LNCAP (cell line): ENCODE results near the gene FBXL20.

Source experiments
- TF ChIP-seq, protein P1 (sequence below): fragments of 450-650 bp; IDR thresholded peaks from 2 replicates; pipeline ENCODE4 v1.5.1; 2017; ENCODE audit warnings: mild to moderate bottlenecking

Gene FBXL20

DNA sequence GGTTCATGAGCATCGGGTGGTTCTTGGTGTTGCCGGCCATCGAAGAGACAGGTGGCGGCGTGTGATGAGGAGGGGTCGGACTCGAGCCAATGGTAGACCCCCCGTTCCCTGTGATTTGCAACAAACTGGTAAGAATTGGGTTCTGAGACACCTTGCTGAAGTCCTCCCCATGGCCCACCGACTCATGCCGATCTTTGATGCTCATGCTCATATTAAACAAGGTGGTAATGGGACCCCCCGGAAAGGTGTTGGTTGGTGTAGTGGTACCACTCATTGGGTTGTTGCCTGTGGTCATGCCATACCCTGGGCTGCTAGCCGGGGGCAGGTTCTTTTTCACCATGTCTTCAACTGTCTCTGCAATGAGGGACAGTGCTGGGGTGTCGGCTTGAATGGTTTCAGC lies 8.9 kb upstream of the FBXL20 start:
- TF ChIP-seq, protein P1, sequence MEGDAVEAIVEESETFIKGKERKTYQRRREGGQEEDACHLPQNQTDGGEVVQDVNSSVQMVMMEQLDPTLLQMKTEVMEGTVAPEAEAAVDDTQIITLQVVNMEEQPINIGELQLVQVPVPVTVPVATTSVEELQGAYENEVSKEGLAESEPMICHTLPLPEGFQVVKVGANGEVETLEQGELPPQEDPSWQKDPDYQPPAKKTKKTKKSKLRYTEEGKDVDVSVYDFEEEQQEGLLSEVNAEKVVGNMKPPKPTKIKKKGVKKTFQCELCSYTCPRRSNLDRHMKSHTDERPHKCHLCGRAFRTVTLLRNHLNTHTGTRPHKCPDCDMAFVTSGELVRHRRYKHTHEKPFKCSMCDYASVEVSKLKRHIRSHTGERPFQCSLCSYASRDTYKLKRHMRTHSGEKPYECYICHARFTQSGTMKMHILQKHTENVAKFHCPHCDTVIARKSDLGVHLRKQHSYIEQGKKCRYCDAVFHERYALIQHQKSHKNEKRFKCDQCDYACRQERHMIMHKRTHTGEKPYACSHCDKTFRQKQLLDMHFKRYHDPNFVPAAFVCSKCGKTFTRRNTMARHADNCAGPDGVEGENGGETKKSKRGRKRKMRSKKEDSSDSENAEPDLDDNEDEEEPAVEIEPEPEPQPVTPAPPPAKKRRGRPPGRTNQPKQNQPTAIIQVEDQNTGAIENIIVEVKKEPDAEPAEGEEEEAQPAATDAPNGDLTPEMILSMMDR = no peak

DNA sequence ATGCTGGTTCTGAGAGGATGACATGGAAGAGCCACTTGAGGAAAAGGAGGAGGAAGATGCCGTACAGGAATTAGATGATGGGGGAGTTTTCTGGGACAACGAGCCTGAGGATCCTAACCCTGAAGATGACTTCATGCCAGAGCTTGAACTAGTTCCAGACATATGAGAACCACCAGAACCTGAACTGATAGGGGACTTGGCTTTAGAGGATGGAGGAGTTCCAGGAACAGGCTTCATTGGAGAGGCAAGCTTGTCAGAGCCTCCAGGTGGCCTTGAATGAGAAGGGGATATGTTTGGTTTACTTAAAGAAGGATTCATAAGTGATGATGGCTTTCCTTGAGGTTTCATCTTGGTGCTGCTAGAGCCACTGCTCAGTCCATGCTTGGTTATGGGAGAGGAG lies 6.9 kb upstream of the FBXL20 start:
- TF ChIP-seq, protein P1 = no peak

- TF ChIP-seq, protein P1 = no peak
Observed at GRCh38 chr17:39406951-39407350, 5.5 kb upstream of the FBXL20 start.

- TF ChIP-seq, protein P1 = no peak
Observed at GRCh38 chr17:39405436-39405835, 4.0 kb upstream of the FBXL20 start.

- TF ChIP-seq, protein P1 = no peak
Observed at GRCh38 chr17:39404542-39405378, 3.3 kb upstream of the FBXL20 start.

- TF ChIP-seq, protein P1 = no peak
Observed at GRCh38 chr17:39402890-39403605, 1.6 kb upstream of the FBXL20 start.

DNA sequence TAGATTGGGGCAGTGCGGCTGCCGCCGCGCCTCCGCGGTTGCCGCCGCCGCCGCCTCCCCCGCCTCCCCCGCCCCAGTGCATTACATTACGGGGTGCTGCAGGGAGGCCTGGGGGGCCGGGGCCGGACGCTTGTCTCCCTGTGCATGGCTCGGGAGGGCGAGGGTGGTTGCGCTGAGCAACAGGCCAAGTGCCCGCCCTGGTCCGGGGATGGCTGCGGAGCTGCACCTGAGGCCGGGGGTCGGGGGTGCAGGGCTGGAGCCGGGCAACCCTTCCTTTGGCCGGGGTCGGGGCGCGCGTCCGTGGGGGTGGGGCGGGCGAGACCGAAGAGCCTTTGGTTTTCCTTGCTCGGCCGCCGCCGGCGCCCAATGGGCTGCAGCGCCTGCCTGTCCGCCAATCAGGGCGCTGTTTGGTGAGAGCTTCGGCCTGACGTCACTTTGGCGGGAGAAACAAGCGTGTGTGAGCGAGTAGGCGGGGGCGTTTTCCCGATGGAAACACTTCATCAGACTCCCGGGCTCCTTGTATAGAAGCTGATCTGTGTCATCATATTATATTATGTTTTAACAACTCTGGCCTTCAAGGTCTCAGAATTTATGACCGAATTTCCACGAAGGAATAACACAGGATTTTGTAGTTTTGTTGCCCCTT lies 941 bp upstream of the FBXL20 start:
- TF ChIP-seq, protein P1 = no peak
